Stimulated activated naive CD8-positive, alpha-beta T cell treated with anti-CD3 and anti-CD28 coated beads, Interleukin-15, Interleukin-2, amounts not matched to agents 100 ng/mL and 50 ng/mL, for 24 hours (primary cell): Measurements from ENCODE around the gene RBM23.
A peak's percentile ranks its signal among the peaks of the same experiment; 100 is the strongest.
"Not testable (repeated sequence)": the region's sequence is repeated elsewhere in the genome, so short reads cannot be mapped to it uniquely, and the experiment has no call there.

Experiments used
- H3K27ac Mint-ChIP-seq: one replicate; pipeline ENCODE4 v1.8.0; 2021; ENCODE audit warnings: mild to moderate bottlenecking, mixed read lengths
- H3K27me3 Mint-ChIP-seq: one replicate; pipeline ENCODE4 v1.8.0; 2021; ENCODE audit warnings: mixed read lengths
- H3K36me3 Mint-ChIP-seq: one replicate; pipeline ENCODE4 v1.8.0; 2021; ENCODE audit warnings: low read depth, mixed read lengths
- H3K4me1 Mint-ChIP-seq: one replicate; pipeline ENCODE4 v1.8.0; 2021; ENCODE audit warnings: low read depth, mixed read lengths
- H3K4me3 Mint-ChIP-seq: one replicate; pipeline ENCODE4 v1.8.0; 2021; ENCODE audit warnings: mild to moderate bottlenecking, mixed read lengths
- H3K9me3 Mint-ChIP-seq: one replicate; pipeline ENCODE4 v1.8.0; 2021; ENCODE audit warnings: mixed read lengths

The RBM23 gene

DNA sequence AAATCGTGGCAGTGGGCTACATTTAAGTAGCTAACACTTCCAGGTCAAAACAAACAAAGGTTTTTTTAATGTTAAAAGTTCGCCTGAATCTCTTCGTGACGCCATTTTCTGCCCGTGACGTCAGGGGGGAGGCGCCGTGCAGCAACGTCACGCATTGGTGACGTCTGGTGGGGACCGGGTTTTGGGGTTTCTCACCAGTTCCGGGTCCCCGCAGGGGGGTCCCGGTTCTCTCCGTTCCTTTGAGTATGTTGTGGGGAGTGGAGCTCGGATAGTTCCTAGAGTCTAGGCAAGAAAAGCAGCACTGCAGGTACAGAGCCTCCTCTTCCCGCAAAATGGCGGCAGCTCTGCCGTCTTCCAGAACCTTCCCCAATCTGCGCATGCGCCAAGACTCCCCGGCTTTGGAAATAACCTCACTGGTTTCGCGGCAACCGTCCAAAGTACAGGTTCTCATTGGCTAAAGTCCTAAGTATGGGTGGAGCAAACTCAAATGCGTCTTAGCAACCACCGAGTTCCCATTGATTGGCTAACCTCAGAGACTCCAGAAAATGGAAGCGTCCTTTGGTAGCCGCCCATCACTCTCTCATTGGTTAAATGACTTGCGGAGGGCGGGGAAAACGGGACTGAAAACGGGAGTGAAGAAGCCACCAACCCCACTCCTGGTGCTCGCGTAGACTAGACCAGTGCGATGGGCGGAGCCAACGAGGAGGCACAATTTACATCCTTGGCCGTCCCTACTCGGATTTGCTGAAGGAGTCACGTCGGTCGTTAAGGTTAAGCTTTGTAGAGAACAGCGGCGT lies at the start of gene RBM23:
RBM23 (minus strand) TSS at position 346 of the 797 bp plus-strand sequence.
- Mint-ChIP-seq H3K4me1 (peaks cover 47% of the 10 kb centered on the region), H3K36me3 (peaks cover 58% of the 10 kb centered on the region), H3K27ac (peak within 1 kb of the TSS; percentile 98), H3K9me3 (no peaks in the 10 kb centered on the region), H3K27me3 (no peaks in the 10 kb centered on the region), H3K4me3 (peak within 1 kb of the TSS; percentile 91)

DNA sequence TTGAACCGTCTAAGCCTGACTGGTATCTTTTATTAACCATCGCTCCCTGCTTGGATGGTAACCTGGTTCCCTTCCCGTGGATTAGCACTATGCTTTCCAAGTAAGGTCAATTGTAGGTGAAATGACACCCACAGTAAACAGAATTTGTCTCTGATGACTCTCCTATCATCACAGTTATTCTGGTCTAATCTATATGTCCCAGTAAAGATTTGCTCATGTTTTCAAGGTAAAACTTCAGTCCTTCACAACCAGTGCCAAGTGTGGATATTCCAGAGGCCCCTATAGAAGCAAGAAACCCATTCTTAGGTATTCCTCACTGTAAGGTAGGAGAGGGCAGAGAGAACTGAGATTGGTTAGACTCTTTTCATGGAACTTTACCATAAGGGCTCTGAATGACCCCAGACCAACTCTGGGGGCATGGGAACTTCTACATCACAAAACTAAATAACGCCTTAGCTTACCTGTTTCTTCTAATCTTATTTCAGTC lies 47.9 kb upstream of the RBM23 start:
- Mint-ChIP-seq H3K27me3 (no peaks in the 10 kb centered on the region), H3K36me3 (no peaks in the 10 kb centered on the region), H3K27ac (no peak overlapping the region), H3K4me3 (no peak overlapping the region), H3K4me1 (no peaks in the 10 kb centered on the region), H3K9me3 (no peaks in the 10 kb centered on the region)

DNA sequence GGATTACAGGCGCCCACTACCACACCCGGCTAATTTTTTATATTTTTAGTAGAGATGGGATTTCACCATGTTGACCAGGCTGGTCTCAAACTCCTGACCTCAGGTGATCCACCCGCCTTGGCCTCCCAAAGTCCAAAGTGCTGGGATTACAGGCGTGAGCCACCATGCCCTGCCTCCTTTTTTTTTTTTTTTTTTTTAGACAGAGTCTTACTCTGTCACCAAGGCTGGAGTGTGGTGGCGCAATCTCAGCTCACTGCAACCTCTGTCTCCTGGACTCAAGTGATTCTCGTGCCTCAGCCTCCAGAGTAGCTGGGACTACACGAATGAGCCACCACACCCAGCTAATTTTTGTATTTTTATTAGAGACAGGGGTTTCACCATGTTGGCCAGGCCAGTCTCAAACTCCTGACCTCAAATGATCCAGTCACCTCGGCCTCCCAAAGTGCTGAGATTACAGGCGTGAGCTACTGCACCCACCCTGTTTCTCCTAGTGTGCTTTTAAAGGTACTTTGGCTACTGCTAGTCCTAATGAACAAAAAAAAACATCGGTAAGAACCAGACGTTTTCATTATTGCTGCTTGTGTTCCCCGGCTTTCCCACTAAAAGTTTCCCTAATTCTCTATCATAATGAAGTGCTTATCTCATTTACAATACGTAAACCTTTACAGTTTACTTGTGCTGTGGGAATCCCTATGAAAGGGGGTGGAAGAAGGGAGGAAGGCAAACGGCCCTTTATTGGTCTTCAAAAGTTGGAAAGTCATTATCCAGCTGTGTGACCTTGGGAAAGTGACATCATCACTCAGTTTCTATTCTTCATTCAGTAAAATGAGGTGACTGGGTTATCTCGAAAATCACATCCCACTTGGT lies 47.2 kb upstream of the RBM23 start:
- not testable (repeated sequence) for H3K4me3 Mint-ChIP-seq, H3K27me3 Mint-ChIP-seq, H3K27ac Mint-ChIP-seq, H3K36me3 Mint-ChIP-seq, H3K9me3 Mint-ChIP-seq, H3K4me1 Mint-ChIP-seq

DNA sequence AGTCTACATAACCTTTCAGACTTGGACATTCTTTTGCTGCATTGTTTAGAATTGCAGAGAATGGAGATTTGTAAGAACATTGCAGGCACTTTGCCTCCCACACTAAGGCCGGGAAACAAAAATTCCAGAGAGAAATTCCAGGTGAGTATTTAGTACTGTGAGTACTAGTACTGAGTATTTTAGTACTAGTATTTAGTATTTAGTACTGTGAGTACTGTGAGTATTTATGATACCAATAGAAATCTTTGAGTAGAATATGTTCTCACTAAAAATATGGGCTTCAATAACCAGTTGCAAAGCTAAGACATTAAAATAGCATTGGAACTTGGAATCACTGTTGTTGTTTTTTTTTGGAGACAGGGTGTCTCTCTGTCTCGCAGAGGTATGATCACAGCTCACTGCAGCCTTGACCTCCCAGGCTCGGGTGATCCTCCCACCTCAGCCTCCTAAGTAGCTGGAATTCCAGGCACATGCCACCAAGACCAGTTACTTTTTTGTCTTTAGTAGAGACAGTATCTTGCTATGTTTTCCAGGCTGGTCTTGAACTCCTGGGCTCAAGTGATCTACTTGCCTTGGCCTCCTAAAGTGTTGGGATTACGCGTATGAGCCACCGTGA lies 43.2 kb upstream of the RBM23 start:
- no peak overlapping the region for H3K27ac Mint-ChIP-seq
- H3K4me3 Mint-ChIP-seq = no peak overlapping the region
- no peaks in the 10 kb centered on the region for H3K27me3 Mint-ChIP-seq
- H3K36me3 Mint-ChIP-seq = no peaks in the 10 kb centered on the region
- no peaks in the 10 kb centered on the region for H3K9me3 Mint-ChIP-seq
- peaks cover 8% of the 10 kb centered on the region for H3K4me1 Mint-ChIP-seq

DNA sequence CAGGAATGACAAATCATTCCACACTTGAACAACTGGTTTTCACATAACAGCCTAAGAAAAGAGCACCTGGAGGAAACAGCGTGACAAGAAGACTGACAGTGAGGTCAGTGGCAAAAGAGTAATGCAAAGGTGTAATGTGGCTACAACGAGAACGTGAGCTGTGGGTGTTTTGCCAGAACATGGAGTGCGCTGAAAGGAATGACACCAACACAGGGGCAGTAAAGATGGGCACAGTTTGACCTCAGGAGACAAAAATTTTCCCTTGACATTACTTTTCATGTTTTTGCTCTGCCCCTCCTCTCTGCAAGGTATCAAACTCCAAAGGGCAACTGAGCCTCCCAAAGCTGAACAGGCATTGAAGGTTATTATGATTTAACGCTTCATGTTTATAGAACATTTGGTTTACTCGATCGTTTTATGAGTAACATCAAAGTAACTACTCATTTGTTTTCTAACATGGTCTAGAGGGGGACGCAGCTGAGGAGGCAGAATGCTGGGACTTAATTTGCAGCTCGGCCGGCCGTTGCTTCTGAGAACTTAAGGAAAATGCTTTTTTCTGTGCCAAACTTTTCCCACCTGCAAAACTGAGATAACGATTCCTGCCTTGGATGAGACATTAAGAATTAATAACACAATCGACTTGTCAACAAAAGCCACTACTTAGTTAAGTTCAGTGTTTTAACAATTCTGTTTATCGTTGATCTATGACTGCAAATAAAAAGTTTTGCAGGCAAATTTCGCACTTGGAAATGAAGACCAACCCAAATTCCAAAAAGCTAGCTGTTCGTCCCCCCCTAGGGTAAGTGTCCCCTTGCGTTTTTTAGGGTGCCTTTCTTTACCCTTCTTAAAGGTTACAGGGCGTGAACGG lies 37.0 kb upstream of the RBM23 start:
- Mint-ChIP-seq H3K4me3 (peak overlapping the region; percentile 94), H3K9me3 (no peaks in the 10 kb centered on the region), H3K36me3 (peaks cover 22% of the 10 kb centered on the region), H3K27ac (peak overlapping the region; percentile 91), H3K4me1 (peaks cover 31% of the 10 kb centered on the region), H3K27me3 (no peaks in the 10 kb centered on the region)

DNA sequence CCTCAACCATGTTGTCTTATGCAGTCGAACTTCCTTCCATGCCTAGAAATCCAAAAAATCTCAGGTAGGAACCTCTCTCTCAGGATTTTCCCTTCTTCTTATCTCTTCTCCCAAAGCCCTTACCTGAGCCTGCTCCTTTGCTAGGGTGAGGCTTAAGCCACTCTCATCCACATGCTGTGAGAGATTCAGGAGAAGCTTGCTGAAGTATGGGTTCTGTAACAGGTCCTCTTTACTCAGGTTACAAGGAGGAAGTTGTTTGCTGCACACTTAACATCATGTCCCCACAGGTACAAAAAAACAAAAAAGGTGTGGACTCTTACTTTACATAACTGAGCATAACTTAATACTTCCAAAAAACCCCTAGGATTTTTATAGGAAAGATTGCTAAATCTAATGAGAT lies 33.5 kb upstream of the RBM23 start:
- Mint-ChIP-seq H3K27me3 (no peaks in the 10 kb centered on the region), H3K27ac (no peak overlapping the region), H3K4me1 (peaks cover 24% of the 10 kb centered on the region), H3K4me3 (no peak overlapping the region), H3K9me3 (no peaks in the 10 kb centered on the region), H3K36me3 (peaks cover 42% of the 10 kb centered on the region)

DNA sequence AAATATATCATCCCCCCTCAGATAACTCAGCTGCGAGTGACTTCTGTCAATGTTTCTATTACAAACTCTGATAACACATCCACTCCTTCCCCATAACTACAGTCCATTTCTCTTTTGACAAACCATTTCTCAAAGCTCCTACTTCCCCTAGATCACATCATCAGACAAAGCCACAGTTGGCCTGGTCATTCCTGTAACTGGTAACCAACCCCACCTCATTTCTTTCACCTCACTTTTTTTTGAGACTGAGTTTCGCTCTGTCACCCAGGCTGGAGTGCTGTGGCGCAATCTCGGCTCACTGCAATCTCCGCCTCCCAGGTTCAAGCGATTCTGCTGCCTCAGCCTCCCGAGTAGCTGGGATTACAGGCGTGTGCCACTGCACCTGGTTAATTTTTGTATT lies 32.8 kb upstream of the RBM23 start:
- Mint-ChIP-seq H3K4me1 (peaks cover 20% of the 10 kb centered on the region), H3K36me3 (peaks cover 48% of the 10 kb centered on the region)
- H3K27me3 Mint-ChIP-seq, H3K4me3 Mint-ChIP-seq, H3K9me3 Mint-ChIP-seq, H3K27ac Mint-ChIP-seq: not testable (repeated sequence)

DNA sequence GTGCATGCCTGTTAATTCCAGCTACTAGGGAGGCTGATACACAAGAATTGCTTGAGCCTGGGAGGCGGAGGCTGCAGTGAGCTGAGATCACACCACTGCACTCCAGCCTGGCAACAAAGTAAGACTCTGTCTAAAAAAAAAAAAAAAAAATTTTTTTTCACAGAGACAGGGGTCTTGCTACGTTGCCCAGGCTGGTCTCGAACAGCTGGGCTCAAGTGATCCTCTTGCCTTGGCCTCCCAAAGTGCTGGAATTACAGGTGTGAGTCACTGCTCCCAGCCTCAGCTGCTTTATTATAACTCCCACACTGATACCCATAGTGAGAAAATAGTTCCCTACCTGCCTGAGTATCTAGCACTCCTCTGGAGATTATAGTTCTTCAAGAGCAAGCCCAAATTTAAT lies 26.7 kb upstream of the RBM23 start:
- Mint-ChIP-seq H3K36me3 (peaks cover 49% of the 10 kb centered on the region), H3K9me3 (no peaks in the 10 kb centered on the region), H3K27ac (no peak overlapping the region), H3K4me3 (no peak overlapping the region), H3K4me1 (no peaks in the 10 kb centered on the region), H3K27me3 (no peaks in the 10 kb centered on the region)

DNA sequence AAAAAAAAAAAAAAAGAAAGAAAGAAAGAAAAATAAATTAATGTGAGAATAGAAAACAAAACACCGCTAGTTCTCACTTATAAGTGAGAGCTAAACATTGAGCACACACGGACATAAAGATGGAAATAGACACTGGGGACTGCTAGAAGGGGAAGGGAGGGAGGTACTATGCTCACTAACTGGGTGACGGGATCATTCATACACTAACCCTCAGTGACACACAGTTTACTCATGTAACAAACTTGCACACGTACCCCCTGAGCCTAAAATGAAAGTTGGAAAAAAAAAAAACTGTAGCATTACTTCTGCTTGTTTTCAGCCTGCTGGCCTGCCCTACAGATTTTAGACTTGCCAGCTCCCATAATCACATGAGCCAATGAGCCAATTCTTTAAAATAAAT lies 20.7 kb upstream of the RBM23 start:
- no peak overlapping the region for H3K27ac Mint-ChIP-seq

DNA sequence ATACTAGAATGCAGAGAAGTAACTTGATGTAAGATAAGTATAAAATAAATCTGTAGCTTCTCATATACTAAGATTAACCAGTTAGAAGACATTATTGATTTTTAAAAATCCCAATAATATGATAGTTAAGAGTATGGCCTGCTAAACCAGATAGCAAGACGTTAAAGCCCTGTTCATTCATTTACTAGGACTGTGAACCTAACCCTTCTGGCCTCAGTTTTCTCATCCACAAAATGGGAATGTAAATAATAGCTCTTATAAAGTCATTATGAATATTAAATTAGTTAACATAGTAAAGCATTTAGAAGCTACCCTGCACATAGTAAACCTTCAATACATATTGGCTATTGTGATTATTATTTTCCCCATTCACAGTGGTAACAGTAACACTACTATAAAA lies 16.2 kb upstream of the RBM23 start:
- no peak overlapping the region for H3K4me3 Mint-ChIP-seq
- H3K4me1 Mint-ChIP-seq = peaks cover 17% of the 10 kb centered on the region
- peaks cover 4% of the 10 kb centered on the region for H3K36me3 Mint-ChIP-seq
- no peaks in the 10 kb centered on the region for H3K9me3 Mint-ChIP-seq
- no peaks in the 10 kb centered on the region for H3K27me3 Mint-ChIP-seq
- no peak overlapping the region for H3K27ac Mint-ChIP-seq

More for the DNA sequence above, 20.7 kb upstream of the RBM23 start:
- peaks cover 18% of the 10 kb centered on the region for H3K36me3 Mint-ChIP-seq
- H3K27me3 Mint-ChIP-seq = no peaks in the 10 kb centered on the region
- no peaks in the 10 kb centered on the region for H3K9me3 Mint-ChIP-seq
- H3K4me1 Mint-ChIP-seq = no peaks in the 10 kb centered on the region
- no peak overlapping the region for H3K4me3 Mint-ChIP-seq

DNA sequence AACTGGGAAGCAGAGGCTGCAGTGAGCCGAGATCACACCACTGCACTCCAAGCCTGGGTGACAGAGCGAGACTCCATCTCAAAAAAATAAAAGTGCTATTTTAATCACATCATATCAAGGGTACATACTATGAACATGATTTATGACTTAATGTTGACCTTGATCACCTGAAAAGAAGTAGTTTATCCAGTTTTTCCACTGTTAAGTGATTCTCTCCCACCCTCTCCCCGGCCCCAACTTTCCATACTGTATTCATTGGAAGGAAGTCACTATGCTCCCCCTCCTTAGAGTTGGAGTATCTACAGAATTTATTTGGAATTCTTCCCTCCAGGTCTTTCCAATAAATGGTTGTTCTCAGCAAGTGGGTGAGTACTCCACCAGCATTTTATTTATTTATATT lies 13.2 kb upstream of the RBM23 start:
- H3K4me1 Mint-ChIP-seq = peaks cover 21% of the 10 kb centered on the region
- H3K27ac Mint-ChIP-seq = no peak overlapping the region
- peaks cover 3% of the 10 kb centered on the region for H3K36me3 Mint-ChIP-seq
- no peaks in the 10 kb centered on the region for H3K27me3 Mint-ChIP-seq
- no peaks in the 10 kb centered on the region for H3K9me3 Mint-ChIP-seq
- H3K4me3 Mint-ChIP-seq = no peak overlapping the region

DNA sequence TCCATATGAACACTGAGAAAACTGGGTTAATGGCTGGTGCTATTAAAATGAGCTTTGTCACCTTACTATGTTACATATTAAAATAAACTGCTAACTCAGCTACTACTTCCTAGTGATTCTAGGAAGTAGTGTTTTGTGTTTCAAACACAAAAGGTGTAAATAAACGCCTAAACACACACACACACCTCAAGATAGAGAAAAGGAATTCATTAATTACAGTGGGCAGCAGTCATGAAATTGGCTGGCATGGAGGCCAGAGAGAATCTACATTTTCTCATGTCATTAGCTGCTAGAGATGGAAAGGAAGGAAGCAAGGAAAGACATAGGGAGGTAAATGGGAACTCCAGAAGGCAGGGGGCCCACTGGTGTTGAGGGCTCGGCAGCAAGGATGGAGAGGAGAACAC lies 11.0 kb upstream of the RBM23 start:
- peaks cover 35% of the 10 kb centered on the region for H3K4me1 Mint-ChIP-seq

DNA sequence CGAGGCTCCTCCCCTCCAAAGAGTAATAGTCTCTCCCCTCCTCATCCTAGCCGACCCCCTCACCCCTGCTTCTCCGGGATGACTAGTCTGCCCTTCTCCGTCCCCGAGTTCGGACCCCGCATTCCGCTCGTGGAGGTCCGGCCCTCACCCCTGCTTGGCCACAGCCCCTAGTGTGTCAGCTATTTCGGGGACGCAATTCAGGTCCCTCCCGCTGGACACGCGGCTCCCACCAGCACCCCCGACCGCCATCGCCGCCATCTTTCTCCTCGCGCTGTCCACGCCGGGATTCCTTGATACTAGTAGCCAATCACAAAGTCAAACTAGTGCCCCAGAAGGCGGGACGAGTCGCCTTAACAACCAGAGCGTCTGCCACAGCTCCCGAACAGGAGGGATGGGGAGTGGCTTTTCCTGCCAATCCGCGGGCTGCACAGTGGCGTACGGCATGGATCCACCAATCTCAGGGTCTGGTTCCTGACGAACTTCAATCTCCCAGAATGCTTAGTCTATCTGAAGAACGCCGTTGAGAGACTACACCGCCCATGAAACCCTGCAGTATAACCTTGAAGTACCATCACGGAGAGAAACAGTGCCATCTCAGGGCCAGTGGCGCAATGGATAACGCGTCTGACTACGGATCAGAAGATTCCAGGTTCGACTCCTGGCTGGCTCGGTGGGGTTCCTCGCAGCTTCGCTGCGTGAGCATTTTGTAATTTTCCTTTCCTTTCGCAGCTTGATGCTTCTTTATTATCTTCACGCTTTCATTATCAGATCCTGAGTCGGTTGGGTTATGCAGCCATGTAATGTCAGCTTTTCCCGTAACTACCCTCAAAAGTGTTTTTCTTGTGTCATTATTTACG lies 10.4 kb upstream of the RBM23 start, which contains the start of gene PRMT5:
PRMT5 (minus strand) TSS at position 273 of the 857 bp plus-strand sequence; CDS start at position 258, 15 bp downstream.
- Mint-ChIP-seq H3K27ac (no peak within 1 kb of the TSS), H3K4me3 (no peak within 1 kb of the TSS), H3K36me3 (peaks cover 26% of the 10 kb centered on the region), H3K27me3 (no peaks in the 10 kb centered on the region), H3K9me3 (no peaks in the 10 kb centered on the region), H3K4me1 (peaks cover 35% of the 10 kb centered on the region)

More for the DNA sequence above, 11.0 kb upstream of the RBM23 start:
- Mint-ChIP-seq H3K27ac (no peak overlapping the region), H3K4me3 (no peak overlapping the region), H3K27me3 (no peaks in the 10 kb centered on the region), H3K36me3 (peaks cover 20% of the 10 kb centered on the region), H3K9me3 (no peaks in the 10 kb centered on the region)
